ENCODE results near the gene S100A3. TPM values are rescaled to one million over a fixed set of nuclear protein-coding genes. Genes with fewer than 3 reads are reported as not detected.

S100A3 gene
- total RNA-seq, 2 donors from 2014 or later: 0.46 TPM; not detected in 1

GRCh38 chr1:153541641-153542590 lies 7.1 kb downstream of the S100A3 start:
- 77% methylated on average over 13 of the region's 13 CpGs for WGBS
- Histone ChIP-seq H3K27me3 (replicated peaks; ENCODE audit: insufficient read depth) (no peaks in the 10 kb centered on the region), H3K4me3 (no peak overlapping the region), H3K9me3 (no peaks in the 10 kb centered on the region), H3K4me1 (replicated peaks) (no peaks in the 10 kb centered on the region), H3K36me3 (no peaks in the 10 kb centered on the region), H3K27ac (no peak overlapping the region)
- intact Hi-C loops (cut with DNase I): no loop called here
- DNase-seq (ENCODE audit: low spot score): no peak
- no peak for TF ChIP-seq POLR2A (IDR thresholded peaks at IDR 0.05)
- TF ChIP-seq CTCF (IDR thresholded peaks at IDR 0.05): no peak
- no peak for TF ChIP-seq POLR2AphosphoS5 (IDR thresholded peaks at IDR 0.05)

DNA sequence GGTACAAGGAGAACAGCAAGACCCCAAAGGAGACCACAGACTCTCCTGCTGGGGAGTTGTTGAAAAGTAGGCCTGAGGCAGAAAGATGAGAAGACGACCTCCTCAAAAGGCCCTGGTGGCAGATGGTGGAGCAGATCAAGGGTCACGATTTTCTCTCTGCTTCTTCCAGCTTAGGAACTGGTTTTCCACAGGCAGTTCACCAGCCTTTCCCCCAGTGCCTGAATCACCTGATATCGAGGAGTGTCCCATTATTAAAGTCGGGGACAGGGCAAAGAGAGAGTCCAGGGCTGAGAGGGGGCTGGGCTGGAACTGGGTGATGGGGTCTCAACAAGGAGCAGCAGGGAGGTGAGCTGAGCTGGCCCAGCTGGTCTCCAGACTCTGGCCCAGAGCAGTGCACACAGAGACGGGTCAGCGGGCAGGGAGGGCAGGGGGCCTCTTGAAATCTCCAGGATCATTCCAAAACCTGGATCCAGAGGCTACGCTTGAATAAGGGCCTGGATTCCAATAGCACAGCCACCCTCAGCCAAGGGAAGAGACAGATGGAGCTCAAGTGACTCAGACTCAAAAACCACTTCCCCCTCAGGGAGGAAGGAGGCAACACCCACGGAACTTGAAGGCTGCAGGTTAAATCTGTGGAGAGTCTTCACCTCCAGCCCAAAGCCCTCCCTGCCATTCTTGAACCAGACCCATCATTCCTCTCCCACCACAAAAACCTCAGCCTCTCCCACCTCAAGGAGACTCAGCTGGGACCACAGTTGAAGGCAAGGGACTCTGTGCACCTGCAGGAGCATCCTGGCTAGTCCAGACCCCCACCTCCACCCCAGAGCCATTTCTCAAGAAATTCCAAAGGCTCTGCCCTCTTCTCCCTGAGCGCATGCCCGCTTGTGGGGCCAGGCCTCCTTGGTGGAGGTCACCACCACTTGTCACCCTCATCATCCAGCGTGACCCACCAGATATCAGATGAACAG lies 8.4 kb downstream of the S100A3 start, which contains the start of gene S100A5:
Gene S100A5, minus strand, starts transcription at position 541 of the 968 bp plus-strand sequence. CDS start 743 bp downstream, outside the sequence.
- Histone ChIP-seq H3K4me1 (replicated peaks) (peaks cover 3% of the 10 kb centered on the region), H3K27ac (no peak within 1 kb of the TSS), H3K9me3 (no peaks in the 10 kb centered on the region), H3K36me3 (no peaks in the 10 kb centered on the region), H3K4me3 (no peak within 1 kb of the TSS), H3K27me3 (replicated peaks; ENCODE audit: insufficient read depth) (no peaks in the 10 kb centered on the region)
- intact Hi-C loops (cut with DNase I): no loop called here
- DNase-seq (ENCODE audit: low spot score): no peak
- TF ChIP-seq POLR2A (IDR thresholded peaks at IDR 0.05): no peak
- TF ChIP-seq POLR2AphosphoS5 (IDR thresholded peaks at IDR 0.05): no peak
- no peak for TF ChIP-seq CTCF (IDR thresholded peaks at IDR 0.05)
- WGBS: 87% methylated on average over 11 of the region's 11 CpGs

DNA sequence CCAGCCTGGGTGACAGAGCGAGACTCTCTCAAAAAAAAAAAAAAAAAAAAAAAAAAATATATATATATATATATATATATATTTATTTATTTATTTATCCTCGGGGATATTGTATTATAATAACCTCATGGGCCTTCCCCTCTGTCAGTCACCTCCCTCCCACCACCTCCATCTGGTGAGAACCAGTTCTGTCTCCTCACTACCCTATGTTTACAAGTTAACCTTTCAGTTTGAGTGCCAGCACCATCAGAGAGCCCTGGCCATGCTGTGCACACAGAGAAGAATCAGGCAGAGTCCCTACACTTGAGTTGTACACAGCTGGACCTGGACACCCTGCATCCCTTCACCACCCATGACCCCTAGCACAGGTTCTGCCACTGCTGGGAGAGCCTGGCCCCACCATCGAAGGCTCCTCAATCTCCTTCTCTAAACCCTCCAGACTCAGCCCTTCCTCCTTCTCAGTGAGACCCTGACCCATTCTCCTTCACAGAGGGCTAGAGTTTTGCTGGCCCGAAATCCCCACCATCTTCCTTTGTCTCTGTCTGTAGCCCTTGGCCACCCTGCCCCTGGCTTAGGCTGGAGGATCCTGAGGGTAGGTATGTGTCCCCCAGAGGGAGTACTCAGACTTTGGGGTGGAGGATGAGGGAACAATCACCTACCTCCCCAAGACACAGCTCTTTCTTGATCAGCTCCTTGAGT lies 9.5 kb downstream of the S100A3 start:
- WGBS: 74% methylated on average over 4 of the region's 4 CpGs
- no peak overlapping the region for H3K27ac ChIP-seq
- no peak for DNase-seq (ENCODE audit: low spot score)

More for the DNA sequence above, 9.5 kb downstream of the S100A3 start:
- Histone ChIP-seq H3K4me3 (no peak overlapping the region), H3K27me3 (replicated peaks; ENCODE audit: insufficient read depth) (no peaks in the 10 kb centered on the region), H3K4me1 (replicated peaks) (peaks cover 3% of the 10 kb centered on the region), H3K9me3 (no peaks in the 10 kb centered on the region), H3K36me3 (no peaks in the 10 kb centered on the region)
- intact Hi-C loops (cut with DNase I): no loop called here
- TF ChIP-seq CTCF (IDR thresholded peaks at IDR 0.05) (no peak), POLR2A (IDR thresholded peaks at IDR 0.05) (no peak), POLR2AphosphoS5 (IDR thresholded peaks at IDR 0.05) (no peak)

All from prostate gland (tissue), 2 donors.